Hematopoietic multipotent progenitor cell treated with erythropoietin and hydrocortisone succinate and interleukin-3 and kit ligand, for 17 days (in vitro differentiated cells): ENCODE measurements around the gene SMARCAD1.
"Not testable (repeated sequence)": the region's sequence is repeated elsewhere in the genome, so short reads cannot be mapped to it uniquely, and the experiment has no call there.

Experiments used
- DNase-seq: peaks from one replicate; pipeline ENCODE4 v3.0.0-alpha.2; 2015; ENCODE audit warnings: low spot score

SMARCAD1 gene

DNA sequence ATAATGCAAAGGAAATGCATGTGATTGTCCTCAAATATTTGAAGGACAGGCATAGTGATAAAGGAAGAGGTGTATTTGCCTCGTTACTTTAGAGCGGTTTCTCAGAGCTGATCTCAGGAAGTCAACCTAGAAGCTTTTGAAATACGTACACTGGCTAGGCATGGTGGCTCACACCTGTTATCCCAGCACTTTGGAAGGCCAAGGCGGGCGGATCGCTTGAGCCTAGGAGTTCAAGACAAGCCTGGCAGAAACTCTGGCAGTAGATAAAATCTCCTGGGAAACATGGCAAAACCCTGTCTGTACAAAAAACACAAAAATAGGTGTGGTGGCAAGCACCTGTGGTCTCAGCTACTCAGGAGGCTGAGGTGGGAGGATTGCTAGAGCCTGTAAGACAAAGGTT, 24.9 kb downstream of the SMARCAD1 start:
- no peak for DNase-seq

- no peak for DNase-seq
These were observed 28.2 kb downstream of the SMARCAD1 start for GRCh38 chr4:94235825-94236224.

- no peak for DNase-seq
These were observed 29.6 kb downstream of the SMARCAD1 start for GRCh38 chr4:94237271-94237670.

- DNase-seq, result no peak
These were observed 30.5 kb downstream of the SMARCAD1 start for GRCh38 chr4:94238160-94238559.

- DNase-seq, result no peak
These were observed 32.7 kb downstream of the SMARCAD1 start for GRCh38 chr4:94240384-94240783.

DNA sequence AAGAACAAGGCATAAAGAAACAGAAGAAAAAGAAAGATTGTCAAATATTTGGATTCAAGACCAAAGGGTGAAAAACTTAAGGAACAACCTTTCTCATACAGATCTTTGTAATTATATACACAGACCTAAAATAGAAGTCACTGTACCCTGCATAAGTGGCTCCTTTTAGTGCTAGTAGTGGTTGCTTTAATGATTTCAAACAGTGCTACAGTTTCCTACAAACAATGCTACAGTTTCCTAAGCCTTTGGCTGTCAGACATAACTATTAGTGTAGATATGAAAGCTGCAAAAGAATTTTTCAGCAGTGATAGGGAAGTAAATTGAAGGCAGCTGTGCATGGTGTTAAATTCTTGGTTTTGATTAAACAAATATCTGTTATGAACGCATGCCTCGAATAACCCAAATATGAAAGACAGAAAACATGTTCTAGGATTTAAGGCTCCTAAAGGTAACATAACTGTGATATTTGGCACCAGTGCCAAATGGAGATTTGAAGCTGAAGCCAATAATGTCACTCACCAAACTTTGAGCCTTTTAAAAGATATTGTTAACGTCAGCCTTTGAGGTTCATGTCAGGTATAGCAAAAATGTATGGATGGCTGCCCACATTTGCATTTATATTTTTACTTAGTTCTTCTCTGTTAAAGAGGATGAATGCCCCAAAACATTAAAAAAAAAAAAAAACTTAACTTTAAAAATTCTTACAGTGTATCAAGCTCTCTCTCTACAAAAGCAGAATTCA, 36.6 kb downstream of the SMARCAD1 start:
- DNase-seq, result no peak

DNA sequence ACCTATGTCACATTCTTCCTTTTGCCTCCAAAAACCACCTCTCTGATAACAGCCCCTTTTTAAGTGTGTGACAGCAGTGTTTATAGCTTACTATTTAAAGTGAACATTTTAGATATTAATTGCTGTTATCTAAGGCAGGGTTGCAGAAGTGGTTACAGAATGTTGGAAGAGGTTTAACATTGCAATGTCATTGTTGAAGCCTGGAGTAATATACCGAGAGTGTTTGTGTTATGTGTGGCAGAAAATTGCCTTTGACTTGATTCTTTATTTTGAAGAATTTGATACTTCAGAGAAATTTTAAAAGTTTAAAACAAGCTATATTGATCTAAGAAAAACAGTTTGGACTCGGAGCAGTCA, 37.1 kb downstream of the SMARCAD1 start:
- no peak for DNase-seq

DNA sequence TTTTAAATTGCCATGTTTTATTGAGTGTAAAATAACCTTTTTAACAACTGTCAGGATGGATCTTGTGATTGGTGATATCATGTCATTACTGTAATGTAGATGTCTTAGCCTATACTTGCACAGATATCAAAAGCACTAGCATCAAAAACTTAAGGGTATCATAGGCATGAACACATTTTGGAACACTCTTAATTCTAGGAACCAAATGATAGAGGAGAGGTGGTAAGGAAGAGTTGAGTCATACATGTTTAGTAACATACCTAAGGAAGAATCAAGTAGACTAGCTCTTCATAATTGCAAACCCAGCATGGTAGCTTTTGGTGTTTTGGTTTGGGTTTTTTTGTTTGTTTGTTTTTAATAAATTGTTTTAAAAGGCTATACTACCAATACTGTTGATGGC, 43.4 kb downstream of the SMARCAD1 start:
- DNase-seq, result no peak

DNA sequence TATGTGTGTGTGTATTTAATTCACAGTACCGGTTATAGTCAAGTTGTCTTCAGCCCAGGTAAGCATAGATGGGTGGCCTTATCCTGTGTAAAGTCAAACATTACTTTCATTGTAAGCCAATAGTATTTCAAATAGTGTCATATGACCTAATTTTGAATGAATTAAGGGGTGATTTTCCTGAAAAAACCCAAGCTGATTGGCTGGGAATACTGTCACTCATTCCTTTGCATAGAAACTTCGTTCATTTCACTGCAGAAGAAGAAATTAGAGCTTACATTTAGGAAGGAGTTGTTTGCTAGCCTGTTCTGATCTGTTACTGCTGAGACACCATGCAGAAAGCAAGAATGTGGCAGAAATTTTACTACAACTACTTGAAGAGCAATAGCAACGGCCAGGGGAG, 45.4 kb downstream of the SMARCAD1 start:
- no peak for DNase-seq

GRCh38 chr4:94256144-94256783, 48.6 kb downstream of the SMARCAD1 start:
- DNase-seq, result no peak

DNA sequence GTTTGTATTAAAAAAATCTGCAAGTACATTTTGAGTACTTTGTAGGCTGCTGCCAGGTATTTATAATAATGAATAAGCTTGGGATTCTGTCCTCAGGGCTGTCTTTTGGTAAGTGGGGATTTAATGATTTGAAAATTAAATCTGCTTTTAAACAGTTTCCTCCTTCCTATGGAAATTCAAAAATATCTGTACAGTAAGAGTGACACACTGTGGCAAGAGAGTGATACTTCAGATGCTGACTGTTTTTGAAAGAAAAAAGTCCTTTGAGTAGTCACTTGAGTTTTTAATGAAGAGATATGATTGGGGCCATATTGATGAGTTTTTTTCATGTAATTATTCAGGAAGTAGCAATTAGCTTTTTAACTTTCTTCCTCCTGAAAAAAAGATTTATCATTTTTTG, 49.2 kb downstream of the SMARCAD1 start:
- DNase-seq, result peak; percentile 37

DNA sequence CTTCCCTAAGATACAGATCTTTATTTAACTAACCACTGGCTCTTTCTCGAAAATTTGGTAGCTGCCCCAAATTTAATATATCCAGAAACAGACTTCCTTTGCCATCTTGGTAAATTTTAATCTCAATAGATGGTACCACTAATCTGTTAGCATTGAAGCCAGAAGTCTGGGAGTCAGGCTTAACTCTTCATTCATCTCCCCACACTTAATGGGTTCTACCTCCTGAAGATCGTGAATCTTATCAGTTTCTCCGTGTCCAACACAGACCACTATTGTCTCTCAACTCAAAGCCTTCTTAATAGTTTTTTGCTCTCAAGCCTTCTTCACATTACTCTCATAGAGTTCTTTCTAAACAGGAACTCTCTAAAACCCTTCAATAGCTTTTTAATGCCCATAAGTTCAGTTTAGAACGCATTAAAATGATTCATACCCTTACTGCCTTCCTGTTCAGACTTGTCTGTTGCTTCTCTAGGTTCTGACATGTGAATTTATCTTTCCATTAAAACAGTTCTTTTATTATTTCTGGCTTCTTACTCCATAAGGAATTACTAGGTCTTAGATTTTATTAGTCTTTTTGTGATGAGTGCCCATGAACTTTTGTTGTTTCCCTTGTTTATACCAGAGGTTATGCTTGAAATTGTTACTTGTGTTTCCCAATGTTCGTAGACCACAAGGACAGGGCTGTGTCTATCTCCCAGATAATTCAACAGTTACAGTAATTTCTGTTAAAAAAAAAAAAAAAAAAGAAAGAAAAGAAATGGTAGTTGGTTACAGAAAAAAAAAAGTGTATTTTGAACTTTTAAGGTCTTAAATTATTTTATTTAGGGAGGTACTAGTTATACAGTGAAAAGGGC, 54.7 kb downstream of the SMARCAD1 start:
- DNase-seq, result no peak

DNA sequence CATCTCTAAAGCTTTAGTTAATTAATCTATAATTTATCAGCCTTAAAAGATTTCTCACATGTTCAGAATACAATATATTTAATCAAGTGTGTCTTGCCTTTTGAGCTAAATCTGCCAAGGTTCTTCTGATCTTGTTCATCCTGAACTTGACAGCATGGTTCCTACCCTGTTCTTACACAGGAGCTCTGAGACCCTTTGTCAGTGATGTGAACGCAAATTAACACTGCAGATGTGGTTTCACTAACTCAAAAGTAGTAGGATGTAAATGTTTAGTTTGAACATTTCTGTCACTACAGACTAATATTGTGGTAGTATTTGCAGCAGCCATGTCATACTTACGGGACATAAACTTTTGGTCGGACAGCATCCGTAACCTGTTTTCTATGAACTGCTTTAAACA, 59.4 kb downstream of the SMARCAD1 start:
- DNase-seq, result no peak

DNA sequence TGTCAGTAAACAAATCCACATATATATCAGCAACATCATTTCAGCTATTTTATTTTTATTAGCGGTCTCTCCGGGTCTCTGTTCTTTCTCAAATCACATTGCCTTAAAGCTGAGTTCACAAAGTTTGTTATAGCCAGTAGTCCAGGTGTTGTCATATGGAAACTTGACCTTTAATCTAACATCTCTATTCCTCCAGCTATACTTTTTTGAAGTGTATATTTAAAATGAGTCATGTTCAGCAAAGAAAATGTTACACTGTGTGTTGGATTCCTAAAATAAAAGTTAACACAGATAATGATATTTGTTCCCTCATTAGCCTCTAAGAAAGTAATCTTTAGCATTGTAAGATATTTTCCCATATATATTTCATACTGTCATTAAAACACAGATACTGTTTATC, 63.6 kb downstream of the SMARCAD1 start:
- DNase-seq, result no peak

DNA sequence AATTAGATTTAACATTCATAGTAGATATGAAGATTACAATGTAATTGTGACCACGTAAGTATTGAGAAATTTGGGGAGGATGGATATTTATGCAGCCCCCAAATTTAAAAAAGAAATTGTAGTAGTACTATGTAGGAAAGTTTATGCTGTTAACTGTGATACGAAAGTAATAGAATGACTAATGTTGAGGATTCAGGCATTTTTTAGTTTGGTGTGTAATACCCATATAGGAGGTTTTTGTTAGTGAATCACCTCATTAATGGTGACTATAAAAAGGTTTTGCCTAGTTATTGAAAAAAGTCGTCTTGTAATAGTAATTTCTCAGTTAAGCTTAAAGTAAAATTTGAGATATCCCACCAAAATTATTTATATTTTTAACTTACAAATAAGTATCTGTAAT, 67.2 kb downstream of the SMARCAD1 start:
- no peak for DNase-seq

DNA sequence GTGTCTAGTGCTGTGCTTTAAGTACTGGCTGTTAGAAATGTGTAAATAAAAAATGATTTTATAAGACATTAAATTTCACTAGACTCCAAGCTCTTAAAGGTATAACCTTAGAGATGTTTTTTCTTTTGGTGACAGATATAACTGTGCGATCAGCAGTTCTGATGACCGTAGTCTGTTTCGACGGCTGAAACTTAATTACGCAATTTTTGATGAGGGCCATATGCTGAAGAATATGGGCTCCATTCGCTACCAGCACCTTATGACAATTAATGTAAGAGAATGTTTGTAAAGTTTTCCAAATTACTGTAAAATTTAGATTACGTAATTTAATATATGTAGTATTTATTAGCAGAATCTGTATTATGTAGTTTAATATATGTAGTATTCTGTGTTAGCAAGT, 68.5 kb downstream of the SMARCAD1 start:
- no peak for DNase-seq

- DNase-seq, result peak; percentile 24
These were observed 69.9 kb downstream of the SMARCAD1 start for GRCh38 chr4:94277534-94277933.

DNA sequence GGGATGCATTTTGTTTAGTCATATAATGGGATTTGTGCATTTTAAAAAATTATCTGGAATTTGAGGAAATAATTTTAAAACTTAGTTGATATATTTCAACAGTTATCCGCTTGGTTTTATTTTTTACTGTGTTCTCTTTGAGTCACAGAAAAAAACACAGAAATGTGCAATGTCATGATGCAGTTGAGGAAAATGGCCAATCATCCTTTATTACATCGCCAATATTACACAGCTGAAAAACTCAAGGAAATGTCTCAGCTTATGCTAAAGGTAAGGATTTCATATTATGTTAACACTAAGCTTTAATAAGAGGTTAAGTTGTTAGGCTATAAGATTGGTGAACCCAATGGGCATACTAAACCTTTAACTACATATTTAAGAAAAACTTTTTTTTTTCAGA, 71.1 kb downstream of the SMARCAD1 start:
- peak; percentile 54 for DNase-seq

DNA sequence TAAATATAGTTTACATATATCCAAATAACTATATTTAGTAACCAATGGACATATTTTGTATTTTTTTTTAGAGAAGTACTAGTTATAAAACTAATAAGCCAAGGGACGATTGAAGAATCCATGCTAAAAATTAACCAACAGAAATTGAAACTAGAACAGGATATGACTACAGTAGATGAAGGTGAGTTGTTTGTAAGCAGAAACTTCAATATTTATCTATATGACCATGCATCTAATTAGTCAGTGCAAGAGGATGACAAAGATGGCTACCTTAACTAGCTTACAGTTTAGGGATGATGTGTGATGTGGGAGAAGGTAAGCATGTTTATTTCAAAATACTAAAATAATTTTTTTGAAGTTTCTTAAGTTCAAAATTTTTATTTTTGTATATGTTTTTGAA, 77.2 kb downstream of the SMARCAD1 start:
- DNase-seq, result no peak

- DNase-seq, result no peak
These were observed 78.0 kb downstream of the SMARCAD1 start for GRCh38 chr4:94285666-94286065.

DNA sequence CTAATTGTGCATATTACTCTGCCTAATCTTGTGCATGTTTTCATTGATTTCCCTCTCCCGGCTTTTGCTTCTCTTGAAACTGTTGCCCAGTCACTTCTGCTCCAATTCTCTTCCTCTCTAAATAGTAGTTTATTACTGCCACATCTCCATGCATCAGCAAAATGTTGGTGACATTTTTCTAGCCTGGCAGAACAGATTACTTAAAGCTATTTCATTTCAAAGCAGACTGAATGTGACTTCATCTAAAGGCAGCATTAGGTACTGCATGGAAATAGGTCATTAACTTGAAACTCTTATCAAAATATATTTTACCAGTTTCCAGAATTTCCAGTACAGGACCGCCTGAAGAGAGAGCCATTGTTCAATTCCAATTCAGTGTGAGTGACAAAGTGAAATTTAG, 82.6 kb downstream of the SMARCAD1 start:
- no peak for DNase-seq

- DNase-seq, result not testable (repeated sequence)
These were observed 86.3 kb downstream of the SMARCAD1 start for GRCh38 chr4:94293981-94294380.

DNA sequence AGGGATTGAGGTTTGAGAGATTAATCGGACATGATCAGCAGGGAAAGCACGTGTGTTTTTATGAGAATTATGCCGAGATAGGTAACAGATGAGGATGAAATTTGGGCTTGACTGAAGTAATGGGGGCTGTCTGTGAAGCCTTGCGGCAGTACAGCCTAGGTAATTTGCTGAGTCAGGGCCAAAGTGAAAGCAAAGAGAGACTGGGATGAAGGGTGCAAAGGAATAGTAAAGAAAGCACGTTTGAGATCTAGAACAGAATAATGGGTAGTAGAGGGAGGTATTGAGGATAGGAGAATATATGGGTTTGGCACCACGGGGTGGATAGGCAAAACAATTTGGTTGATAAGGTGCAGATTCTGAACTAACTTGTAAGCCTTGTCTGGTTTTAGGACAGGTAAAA, 87.8 kb downstream of the SMARCAD1 start:
- DNase-seq, result not testable (repeated sequence)
